Limb (tissue), 2 donors: ENCODE results near the gene MTFMT.
A peak's percentile ranks its signal among the peaks of the same experiment; 100 is the strongest.
"Not testable (repeated sequence)": the region's sequence is repeated elsewhere in the genome, so short reads cannot be mapped to it uniquely, and the experiment has no call there.

Source experiments
- DNase-seq, 2 donors: peaks; one replicate each; pipeline ENCODE4 v3.0.0-alpha.2; 2016; ENCODE audit errors: extremely low spot score in 2 of 2

The MTFMT gene

GRCh38 chr15:65038836-65039235, 9.4 kb upstream of the MTFMT start:
- DNase-seq, result no peak

GRCh38 chr15:65038428-65038827, 9.0 kb upstream of the MTFMT start:
- DNase-seq, result no peak

- DNase-seq, result no peak
These were observed 7.9 kb upstream of the MTFMT start for GRCh38 chr15:65037309-65037708.

GRCh38 chr15:65034719-65035118, 5.3 kb upstream of the MTFMT start:
- no peak for DNase-seq

GRCh38 chr15:65033659-65034269, 4.3 kb upstream of the MTFMT start:
- DNase-seq, result peak in 1 of 2 donors; percentile 62

GRCh38 chr15:65032801-65033537, 3.5 kb upstream of the MTFMT start:
- no peak for DNase-seq

- no peak for DNase-seq
These were observed 333 bp upstream of the MTFMT start for GRCh38 chr15:65029736-65030208.

GRCh38 chr15:65028338-65028737, 1.1 kb downstream of the MTFMT start:
- DNase-seq, result no peak

GRCh38 chr15:65027593-65027992, 1.8 kb downstream of the MTFMT start:
- DNase-seq, result no peak

- DNase-seq, result no peak
These were observed 2.7 kb downstream of the MTFMT start for GRCh38 chr15:65026756-65027155.

- no peak for DNase-seq
These were observed 8.0 kb downstream of the MTFMT start for GRCh38 chr15:65021488-65021887.

GRCh38 chr15:65020419-65020818, 9.0 kb downstream of the MTFMT start:
- DNase-seq, result no peak

GRCh38 chr15:65011198-65011597, 18.2 kb downstream of the MTFMT start:
- DNase-seq, result not testable (repeated sequence)

- DNase-seq, result no peak
These were observed 20.5 kb downstream of the MTFMT start for GRCh38 chr15:65008983-65009382.

- DNase-seq, result no peak
These were observed 22.6 kb downstream of the MTFMT start for GRCh38 chr15:65006876-65007275.

- no peak for DNase-seq
These were observed 24.4 kb downstream of the MTFMT start for GRCh38 chr15:65004993-65005392.

- DNase-seq, result no peak
These were observed 31.6 kb downstream of the MTFMT start for GRCh38 chr15:64997745-64998375.

- DNase-seq, result no peak
These were observed 32.4 kb downstream of the MTFMT start for GRCh38 chr15:64997066-64997465.

GRCh38 chr15:64993290-64993689, 36.1 kb downstream of the MTFMT start:
- no peak for DNase-seq

- DNase-seq, result peak; percentile 54 to 74
These were observed 37.8 kb downstream of the MTFMT start for GRCh38 chr15:64991536-64992135.

GRCh38 chr15:64990168-64990470, 39.3 kb downstream of the MTFMT start:
- no peak for DNase-seq

- DNase-seq, result peak; percentile 90 to 97
These were observed 39.8 kb downstream of the MTFMT start, which contains the start of gene SPG21 for GRCh38 chr15:64989416-64990167. Gene SPG21 (minus strand): TSS chr15:64989914. CDS start chr15:64983569, 6,345 bp downstream.
